GM19395 (cell line): Measurements from ENCODE around the gene CORT.
"Not testable (repeated sequence)": the region's sequence is repeated elsewhere in the genome, so short reads cannot be mapped to it uniquely, and the experiment has no call there.

Experiments used
- ATAC-seq: cut with Tn5 transposase; IDR thresholded peaks from one replicate; pipeline ENCODE4 v1.9.1; 2021; ENCODE audit warnings: mild to moderate bottlenecking, moderate library complexity; ENCODE audit not compliant: unreplicated experiment

CORT gene

GRCh38 chr1:10437052-10437451 lies 12.8 kb upstream of the CORT start:
- no peak for ATAC-seq

GRCh38 chr1:10438677-10439163 lies 11.1 kb upstream of the CORT start:
- no peak for ATAC-seq

GRCh38 chr1:10440305-10440704 lies 9.5 kb upstream of the CORT start:
- no peak for ATAC-seq

GRCh38 chr1:10440794-10441193 lies 9.0 kb upstream of the CORT start:
- ATAC-seq = no peak

- ATAC-seq = no peak
Measured at GRCh38 chr1:10444248-10444647, 5.6 kb upstream of the CORT start.

DNA sequence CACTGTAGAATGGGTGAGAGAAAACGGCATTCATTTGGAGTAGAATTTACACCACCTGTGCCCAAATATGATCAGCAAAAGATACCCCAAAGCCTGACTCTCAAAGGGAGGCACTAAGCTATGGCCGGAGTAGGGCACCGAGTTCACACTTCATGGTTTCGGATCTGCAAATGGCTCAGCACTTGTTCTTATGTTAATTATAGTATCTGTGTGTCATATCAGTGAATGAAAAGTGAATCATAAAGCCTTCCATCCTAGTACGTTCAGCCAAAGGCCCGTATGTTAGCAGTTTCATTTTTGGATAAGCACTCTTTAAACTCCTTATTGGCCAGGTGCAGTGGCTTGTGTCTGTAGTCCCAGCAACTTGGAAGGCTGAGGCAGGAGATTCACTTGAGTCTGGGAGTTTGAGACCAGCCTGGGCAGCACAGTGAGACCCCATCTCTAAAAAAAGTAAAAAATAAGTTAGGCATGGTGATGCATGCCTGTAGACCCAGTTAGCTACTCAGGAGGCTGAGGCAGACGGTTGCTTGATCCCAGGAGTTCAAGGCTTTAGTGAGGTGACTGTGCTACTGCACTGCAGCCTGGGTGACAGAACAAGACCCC lies 4.9 kb upstream of the CORT start:
- no peak for ATAC-seq

- ATAC-seq = no peak
Measured at GRCh38 chr1:10446790-10447422, 2.9 kb upstream of the CORT start.

DNA sequence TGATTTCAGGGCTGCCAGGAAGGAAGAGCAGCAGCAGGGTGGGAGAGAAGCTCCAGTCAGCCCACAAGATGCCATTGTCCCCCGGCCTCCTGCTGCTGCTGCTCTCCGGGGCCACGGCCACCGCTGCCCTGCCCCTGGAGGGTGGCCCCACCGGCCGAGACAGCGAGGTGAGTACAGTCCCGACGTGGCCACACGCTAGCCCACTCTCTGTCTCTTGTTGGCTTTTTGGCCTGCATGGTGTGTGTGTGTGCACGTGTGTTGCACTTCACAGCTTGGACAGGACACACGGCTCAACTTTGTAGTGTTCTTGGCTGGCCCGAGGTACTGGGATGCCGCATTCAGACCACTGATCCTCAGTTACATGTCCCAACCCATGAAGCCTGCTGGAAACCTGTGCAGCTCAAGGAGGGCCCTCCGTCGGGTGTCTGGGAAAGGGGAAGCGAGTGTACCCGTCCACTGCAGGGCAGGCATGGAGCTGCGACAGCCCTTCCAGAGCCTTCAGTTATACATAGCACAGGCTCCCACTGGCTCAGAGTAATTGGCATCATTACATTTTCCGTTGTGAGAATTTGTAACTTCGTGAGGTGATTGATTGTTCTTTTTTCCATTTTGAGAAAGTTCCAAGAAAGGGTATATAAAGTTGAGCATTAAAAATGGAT lies 454 bp downstream of the CORT start:
- ATAC-seq = no peak

DNA sequence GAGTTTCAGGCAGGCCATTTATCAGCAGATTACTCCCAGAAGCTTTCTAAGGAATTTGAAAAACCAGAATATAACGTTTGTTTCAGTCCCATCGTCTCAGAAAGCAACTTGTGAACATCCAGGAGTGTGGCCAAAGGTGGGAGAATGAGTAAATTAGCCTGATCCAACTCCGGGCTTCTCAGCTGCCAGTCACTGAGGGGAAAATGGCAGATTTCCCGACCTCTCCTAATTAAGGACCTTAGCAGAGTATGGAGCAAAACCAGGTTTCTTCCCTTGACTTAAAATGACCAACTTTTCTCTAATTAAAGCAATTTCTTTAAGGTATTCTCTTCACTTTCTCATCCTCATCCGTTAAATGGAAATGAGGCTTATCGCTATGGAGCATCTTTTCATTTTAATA lies 1.0 kb downstream of the CORT start:
- no peak for ATAC-seq

GRCh38 chr1:10451287-10451686 lies 1.5 kb downstream of the CORT start:
- no peak for ATAC-seq

GRCh38 chr1:10456048-10456447 lies 6.2 kb downstream of the CORT start:
- ATAC-seq = no peak

DNA sequence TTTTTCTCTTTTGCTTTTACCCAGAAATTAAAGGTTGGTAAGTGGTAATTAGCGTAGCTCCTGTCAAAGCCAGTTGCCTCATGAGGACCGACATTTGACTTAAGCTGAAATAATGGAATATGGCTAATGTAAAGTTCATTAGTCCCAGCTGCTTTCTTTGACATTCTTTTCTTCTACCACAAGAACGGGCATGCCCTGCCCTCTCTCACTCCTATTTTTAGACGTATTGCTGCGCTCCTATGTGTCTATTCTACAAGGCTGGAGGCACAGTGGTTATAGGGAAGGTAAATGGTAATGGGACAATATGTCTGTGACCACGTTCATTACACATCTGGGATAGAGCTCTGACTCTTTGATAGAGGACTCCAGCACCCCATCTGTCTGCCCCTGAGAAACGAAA lies 6.8 kb downstream of the CORT start:
- no peak for ATAC-seq

- ATAC-seq = not testable (repeated sequence)
Measured at GRCh38 chr1:10457462-10457861, 7.6 kb downstream of the CORT start.

DNA sequence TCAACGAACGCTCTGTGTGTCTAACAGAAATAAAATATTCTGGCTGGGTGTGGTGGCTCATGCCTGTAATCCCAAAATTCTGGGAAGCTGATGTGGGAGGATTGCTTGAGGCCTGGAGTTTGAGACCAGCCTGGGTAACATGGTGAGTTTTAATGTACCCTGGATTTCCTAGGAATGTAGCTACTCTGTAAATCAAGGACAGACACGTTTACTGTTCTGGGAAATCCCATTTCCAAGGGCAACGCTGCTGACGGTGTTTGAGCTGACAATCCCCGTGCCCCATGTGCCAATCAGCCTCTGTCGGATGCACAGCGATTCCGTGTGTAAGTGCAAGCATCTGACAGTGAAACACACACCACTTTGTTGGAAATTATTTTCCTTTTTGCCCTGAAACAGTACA lies 8.0 kb downstream of the CORT start:
- ATAC-seq = no peak

DNA sequence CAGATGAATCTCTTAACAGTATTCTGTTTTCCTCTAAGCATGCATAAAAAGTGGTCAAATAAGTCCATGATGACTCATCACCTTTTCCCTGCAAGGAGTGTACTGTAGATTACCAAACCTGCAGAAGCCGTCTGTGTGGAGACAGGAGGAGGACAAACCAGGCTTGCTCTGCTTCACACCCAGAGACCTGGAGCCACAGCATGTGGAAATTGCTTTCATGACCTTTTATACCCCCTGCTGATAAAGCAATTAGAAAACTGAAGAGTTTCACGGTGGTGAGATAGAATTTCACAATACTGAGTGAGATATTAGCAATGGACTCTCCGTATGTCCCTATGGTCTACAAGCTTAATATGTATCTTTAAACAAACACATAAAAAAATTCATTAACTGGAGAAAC lies 9.4 kb downstream of the CORT start:
- ATAC-seq = no peak

DNA sequence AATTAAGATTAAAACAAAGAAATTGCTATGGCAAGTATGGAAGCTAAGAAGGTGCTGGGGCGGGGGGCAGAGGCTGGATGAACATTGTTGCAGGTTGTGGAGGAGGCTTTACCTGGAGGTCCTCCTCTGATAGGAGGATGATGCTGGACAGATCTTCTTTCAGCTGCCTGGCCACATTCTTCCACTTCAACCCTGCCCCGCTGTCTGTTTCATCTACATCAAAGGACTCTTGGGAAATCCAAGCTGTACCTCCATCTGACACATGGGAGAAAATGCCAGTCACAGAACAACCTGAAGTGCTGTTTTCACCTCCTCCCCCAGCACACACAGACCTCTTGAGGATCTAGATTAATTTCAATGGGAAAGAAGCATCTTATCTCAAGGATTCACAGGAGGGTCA lies 17.2 kb downstream of the CORT start:
- no peak for ATAC-seq

- ATAC-seq = no peak
Measured at GRCh38 chr1:10470043-10470442, 20.2 kb downstream of the CORT start.

DNA sequence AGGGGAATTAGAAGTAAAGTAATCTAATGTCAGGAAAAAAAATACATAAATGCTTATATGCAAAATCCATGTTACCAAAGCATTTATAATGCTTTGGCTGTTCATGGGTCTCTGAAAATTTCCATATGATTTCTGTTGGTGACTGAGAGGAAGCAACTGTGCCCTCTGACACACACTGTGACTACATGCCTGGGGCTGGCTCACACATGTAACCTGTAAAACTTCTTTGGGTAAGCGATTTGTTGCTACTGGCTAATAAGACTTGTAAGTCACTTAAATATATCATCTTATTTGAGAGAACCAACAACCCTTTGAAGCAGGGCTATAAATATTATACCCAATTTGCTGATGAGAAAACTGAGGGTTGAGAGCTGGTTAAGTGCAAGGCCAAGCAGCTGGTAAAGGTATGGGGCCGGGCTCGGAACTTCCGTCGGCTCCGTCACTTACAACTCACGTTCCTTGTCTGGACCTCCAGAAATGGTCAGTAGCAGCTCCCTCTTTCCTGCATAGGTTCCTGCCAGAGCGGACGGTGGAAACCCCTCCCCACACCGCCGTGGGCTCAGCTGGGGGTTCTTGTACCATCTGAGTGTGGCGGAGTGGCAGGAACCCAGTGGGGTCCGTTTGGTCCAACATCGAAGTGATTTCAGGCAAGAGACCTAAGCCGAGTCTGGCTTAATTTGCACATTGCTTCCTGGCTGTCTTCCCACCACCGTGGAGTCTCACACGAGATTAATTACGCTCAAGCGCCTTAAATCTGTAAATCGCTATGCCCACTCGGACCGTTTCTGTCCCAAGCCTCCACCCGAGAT lies 21.8 kb downstream of the CORT start:
- no peak for ATAC-seq

DNA sequence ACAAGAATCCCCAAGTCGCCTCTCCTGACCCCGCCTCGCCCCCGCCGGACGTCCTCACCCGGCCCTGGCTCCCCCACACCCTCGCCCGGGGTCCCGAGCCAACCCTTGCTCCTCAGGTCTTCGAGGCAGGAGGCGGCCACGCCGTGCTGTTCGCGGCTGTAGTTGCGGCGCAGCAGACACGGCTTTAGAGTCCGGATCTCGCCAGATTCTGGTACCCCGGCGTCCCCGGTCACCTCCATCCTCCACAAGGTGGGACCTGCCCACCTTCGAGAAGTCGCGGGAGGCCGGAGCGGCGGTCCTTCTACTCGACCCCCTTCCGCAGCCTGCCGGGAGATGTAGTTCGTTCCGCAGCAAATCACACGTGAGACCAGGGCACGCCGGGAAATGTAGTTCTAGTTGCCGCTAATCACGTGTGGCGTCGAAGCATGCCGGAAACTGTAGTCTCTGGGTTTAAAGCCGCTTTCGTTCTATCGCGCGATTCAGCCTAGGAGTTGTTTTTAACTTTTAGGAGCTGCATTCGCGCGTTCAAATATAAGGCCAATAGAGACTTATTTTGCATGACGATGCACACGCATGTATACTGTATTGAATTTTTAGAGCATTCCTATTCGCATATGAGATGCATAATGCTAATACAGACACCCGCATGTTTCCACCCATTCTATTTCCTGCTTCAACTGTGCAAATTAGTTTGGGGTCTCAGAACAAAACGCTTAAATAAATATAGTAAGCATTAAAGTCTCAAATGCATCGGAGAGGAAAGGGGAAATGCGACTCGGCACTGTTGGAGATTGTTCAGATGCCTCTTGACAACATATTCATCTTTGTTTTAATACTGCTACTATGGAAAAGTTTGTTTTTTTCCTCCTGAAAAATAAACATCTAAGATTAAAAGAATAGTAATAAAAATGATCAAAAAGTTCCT lies 22.7 kb downstream of the CORT start, which contains the start of gene DFFA:
Gene DFFA (minus strand): TSS at position 310 of the 925 bp plus-strand sequence. CDS start 71 bp downstream, at position 239.
- ATAC-seq = peak; percentile 81

- ATAC-seq = no peak
Measured at GRCh38 chr1:10473145-10473765, 23.4 kb downstream of the CORT start.
